Activated CD4-positive, alpha-beta T cell treated with anti-CD3 and anti-CD28 coated beads for 36 hours (primary cell): ENCODE results near the gene DDX20. TPM values are rescaled to one million over a fixed set of nuclear protein-coding genes. Genes with fewer than 3 reads are reported as not detected.

Source experiments
- ATAC-seq: fragments of 200-7000 bp; cut with Tn5 transposase; one replicate; pipeline ENCODE4 v1.10.0; 2021; ENCODE audit warnings: mild to moderate bottlenecking, moderate library complexity
- CTCF ChIA-PET: fragments of 350-600 bp; sonication (Branson Sonifier 250); formaldehyde crosslinking; loops from one replicate; lab custom pipeline; 2021; ENCODE audit warnings: antibody characterized with exemption; lab: Charles Lee
- POLR2A ChIA-PET: fragments of 350-600 bp; sonication (Branson Sonifier 250); formaldehyde crosslinking; loops from one replicate; lab custom pipeline; 2021; ENCODE audit warnings: antibody characterized with exemption, inconsistent platforms; lab: Charles Lee
- DNase-seq: peaks from one replicate; pipeline ENCODE4 v3.0.0-alpha.2; 2020
- H3K27ac Mint-ChIP-seq: one replicate; pipeline ENCODE4 v1.8.0; 2021; ENCODE audit warnings: mixed read lengths
- H3K27me3 Mint-ChIP-seq: one replicate; pipeline ENCODE4 v1.8.0; 2021; ENCODE audit warnings: mixed read lengths
- H3K36me3 Mint-ChIP-seq: one replicate; pipeline ENCODE4 v1.8.0; 2021; ENCODE audit warnings: low read depth, mixed read lengths
- H3K4me1 Mint-ChIP-seq: one replicate; pipeline ENCODE4 v1.8.0; 2021; ENCODE audit warnings: mixed read lengths
- H3K4me3 Mint-ChIP-seq: one replicate; pipeline ENCODE4 v1.8.0; 2021; ENCODE audit warnings: mild to moderate bottlenecking, moderate library complexity, mixed read lengths
- H3K9me3 Mint-ChIP-seq: one replicate; pipeline ENCODE4 v1.8.0; 2021; ENCODE audit warnings: low read depth, mixed read lengths
- intact Hi-C, 2 experiments: fragments of 100-400 bp; cut with DNase I in 1 of 2; cut with micrococcal nuclease in 1 of 2; formaldehyde crosslinking; loops; one replicate each; pipeline versions ENCODE4 v1.14.2 to v1.15.1; 2022 to 2024; cut with DNase I, micrococcal nuclease
- total RNA-seq, 2 experiments: library from RNA; stranded (reverse); gene quantifications; one replicate each; pipeline ENCODE4 v1.2.3, GENCODE V29; 2021

Gene DDX20
- total RNA-seq, 2 experiments from 2014 or later, result 13.5 to 13.6 TPM

- CTCF ChIA-PET, result interaction anchor here (0.5 to 0.9 kb wide), 4 partner anchors 15 to 212 kb away, joined by 3 to 4 read pairs (median 3); no protein-coding TSS in a partner anchor
- Mint-ChIP-seq H3K27me3 (no peaks in the 10 kb centered on the region), H3K36me3 (peaks cover 11% of the 10 kb centered on the region), H3K9me3 (no peaks in the 10 kb centered on the region), H3K27ac (no peak overlapping the region), H3K4me1 (peaks cover 16% of the 10 kb centered on the region), H3K4me3 (no peak overlapping the region)
- intact Hi-C loops, result no loop called here
- POLR2A ChIA-PET, result no interaction called here
- DNase-seq (no peak), ATAC-seq (no peak)
These were observed 34.5 kb upstream of the DDX20 start for GRCh38 chr1:111720977-111721786.

- no peaks in the 10 kb centered on the region for H3K36me3 Mint-ChIP-seq
- ChIA-PET POLR2A (no interaction called here), CTCF (interaction anchor here (0.6 kb wide), 1 partner anchor 8 kb away, joined by 3 read pairs; no protein-coding TSS in a partner anchor)
- no peaks in the 10 kb centered on the region for H3K9me3 Mint-ChIP-seq
- DNase-seq (no peak), ATAC-seq (no peak)
- no peaks in the 10 kb centered on the region for H3K27me3 Mint-ChIP-seq
- peak overlapping the region; percentile 4 for H3K27ac Mint-ChIP-seq
- intact Hi-C loops, result no loop called here
- H3K4me3 Mint-ChIP-seq, result no peak overlapping the region
- peaks cover 12% of the 10 kb centered on the region for H3K4me1 Mint-ChIP-seq
These were observed 32.5 kb upstream of the DDX20 start for GRCh38 chr1:111723091-111723806.

GRCh38 chr1:111723871-111724270 lies 31.8 kb upstream of the DDX20 start:
- no peak for DNase-seq

GRCh38 chr1:111725192-111725591 lies 30.5 kb upstream of the DDX20 start:
- H3K27ac Mint-ChIP-seq, result no peak overlapping the region

More at GRCh38 chr1:111723871-111724270, 31.8 kb upstream of the DDX20 start:
- CTCF ChIA-PET, result interaction anchor here (0.6 kb wide), 1 partner anchor 9 kb away, joined by 3 read pairs; no protein-coding TSS in a partner anchor
- no peak for ATAC-seq
- Mint-ChIP-seq H3K4me1 (peaks cover 12% of the 10 kb centered on the region), H3K27ac (no peak overlapping the region), H3K4me3 (no peak overlapping the region), H3K36me3 (no peaks in the 10 kb centered on the region), H3K27me3 (no peaks in the 10 kb centered on the region), H3K9me3 (no peaks in the 10 kb centered on the region)
- intact Hi-C loops, result no loop called here
- POLR2A ChIA-PET, result no interaction called here

GRCh38 chr1:111727056-111727455 lies 28.6 kb upstream of the DDX20 start:
- ATAC-seq (no peak), DNase-seq (no peak)
- Mint-ChIP-seq H3K27me3 (no peaks in the 10 kb centered on the region), H3K4me3 (no peak overlapping the region), H3K36me3 (no peaks in the 10 kb centered on the region), H3K4me1 (peaks cover 12% of the 10 kb centered on the region), H3K9me3 (no peaks in the 10 kb centered on the region), H3K27ac (no peak overlapping the region)
- intact Hi-C loops, result no loop called here
- ChIA-PET POLR2A (no interaction called here), CTCF (interaction anchor here (0.8 to 1.8 kb wide), 2 partner anchors 10 to 133 kb away, joined by 4 to 5 read pairs; no protein-coding TSS in a partner anchor)

More at GRCh38 chr1:111725192-111725591, 30.5 kb upstream of the DDX20 start:
- intact Hi-C loops, result no loop called here
- POLR2A ChIA-PET, result no interaction called here
- no peak for DNase-seq
- H3K9me3 Mint-ChIP-seq, result no peaks in the 10 kb centered on the region
- no peak overlapping the region for H3K4me3 Mint-ChIP-seq
- CTCF ChIA-PET, result interaction anchor here (1.6 to 1.8 kb wide), 2 partner anchors 12 to 217 kb away, joined by 4 to 5 read pairs; no protein-coding TSS in a partner anchor
- no peaks in the 10 kb centered on the region for H3K36me3 Mint-ChIP-seq
- ATAC-seq, result no peak
- peaks cover 12% of the 10 kb centered on the region for H3K4me1 Mint-ChIP-seq
- H3K27me3 Mint-ChIP-seq, result no peaks in the 10 kb centered on the region

- Mint-ChIP-seq H3K36me3 (no peaks in the 10 kb centered on the region), H3K27me3 (no peaks in the 10 kb centered on the region), H3K27ac (no peak overlapping the region), H3K4me3 (no peak overlapping the region), H3K9me3 (no peaks in the 10 kb centered on the region), H3K4me1 (no peaks in the 10 kb centered on the region)
- intact Hi-C loops, result no loop called here
- DNase-seq (no peak), ATAC-seq (no peak)
- POLR2A ChIA-PET, result interaction anchor here (0.6 kb wide), 1 partner anchor 27 kb away, joined by 3 read pairs; no protein-coding TSS in a partner anchor
- CTCF ChIA-PET, result interaction anchor here (0.9 to 2.4 kb wide), 3 partner anchors 15 to 40 kb away, joined by 3 to 9 read pairs (median 6); no protein-coding TSS in a partner anchor
These were observed 26.3 kb upstream of the DDX20 start for GRCh38 chr1:111729271-111729921.

GRCh38 chr1:111729946-111730681 lies 25.6 kb upstream of the DDX20 start:
- Mint-ChIP-seq H3K36me3 (no peaks in the 10 kb centered on the region), H3K4me3 (no peak overlapping the region), H3K27ac (no peak overlapping the region), H3K4me1 (no peaks in the 10 kb centered on the region), H3K9me3 (no peaks in the 10 kb centered on the region), H3K27me3 (no peaks in the 10 kb centered on the region)
- ATAC-seq, result no peak
- POLR2A ChIA-PET, result no interaction called here
- no peak for DNase-seq
- intact Hi-C loops, result no loop called here
- CTCF ChIA-PET, result interaction anchor here (0.9 to 2.4 kb wide), 3 partner anchors 15 to 39 kb away, joined by 3 to 9 read pairs (median 6); no protein-coding TSS in a partner anchor

GRCh38 chr1:111730706-111731105 lies 25.0 kb upstream of the DDX20 start:
- H3K9me3 Mint-ChIP-seq, result no peaks in the 10 kb centered on the region
- H3K4me3 Mint-ChIP-seq, result no peak overlapping the region
- H3K4me1 Mint-ChIP-seq, result no peaks in the 10 kb centered on the region
- H3K27me3 Mint-ChIP-seq, result no peaks in the 10 kb centered on the region
- POLR2A ChIA-PET, result no interaction called here
- intact Hi-C loops, result no loop called here
- no peak for ATAC-seq
- no peaks in the 10 kb centered on the region for H3K36me3 Mint-ChIP-seq
- CTCF ChIA-PET, result interaction anchor here (1.2 to 1.5 kb wide), 2 partner anchors 17 to 20 kb away, joined by 4 to 5 read pairs; no protein-coding TSS in a partner anchor
- no peak for DNase-seq
- no peak overlapping the region for H3K27ac Mint-ChIP-seq

- Mint-ChIP-seq H3K4me3 (no peak overlapping the region), H3K9me3 (no peaks in the 10 kb centered on the region), H3K27ac (no peak overlapping the region), H3K4me1 (no peaks in the 10 kb centered on the region), H3K36me3 (no peaks in the 10 kb centered on the region), H3K27me3 (peaks cover under 1% of the 10 kb centered on the region)
- ATAC-seq, result no peak
- DNase-seq, result no peak
- intact Hi-C loops, result no loop called here
- POLR2A ChIA-PET, result no interaction called here
- CTCF ChIA-PET, result interaction anchor here (0.7 to 1.6 kb wide), 8 partner anchors 15 to 973 kb away, joined by 3 to 5 read pairs (median 4); no protein-coding TSS in a partner anchor
These were observed 23.7 kb upstream of the DDX20 start for GRCh38 chr1:111731956-111732355.

- no peak overlapping the region for H3K4me3 Mint-ChIP-seq
- POLR2A ChIA-PET, result no interaction called here
- ATAC-seq (no peak), DNase-seq (no peak)
- intact Hi-C loops, result no loop called here
- no peaks in the 10 kb centered on the region for H3K9me3 Mint-ChIP-seq
- no peaks in the 10 kb centered on the region for H3K36me3 Mint-ChIP-seq
- peaks cover 8% of the 10 kb centered on the region for H3K27me3 Mint-ChIP-seq
- CTCF ChIA-PET, result interaction anchor here (0.7 to 1.6 kb wide), 5 partner anchors 14 to 333 kb away, joined by 3 to 5 read pairs (median 3); no protein-coding TSS in a partner anchor
- peaks cover 4% of the 10 kb centered on the region for H3K4me1 Mint-ChIP-seq
- H3K27ac Mint-ChIP-seq, result no peak overlapping the region
These were observed 23.0 kb upstream of the DDX20 start for GRCh38 chr1:111732718-111733117.
